PC-9 (cell line): Measurements from ENCODE around the gene PITPNM2.

Experiments used
- EZH2 ChIP-seq: fragments of 200-600 bp; sonication (generic); IDR thresholded peaks from 2 replicates; pipeline ENCODE4 v1.8.0; 2017; ENCODE audit warnings: antibody characterized with exemption, low read depth
- TF ChIP-seq, protein P1 (sequence below): fragments of 200-600 bp; sonication (generic); conservative IDR thresholded peaks from 2 replicates; pipeline ENCODE4 v1.6.1; 2017; ENCODE audit warnings: mixed run types, antibody characterized with exemption, mild to moderate bottlenecking, moderate library complexity

DNA sequence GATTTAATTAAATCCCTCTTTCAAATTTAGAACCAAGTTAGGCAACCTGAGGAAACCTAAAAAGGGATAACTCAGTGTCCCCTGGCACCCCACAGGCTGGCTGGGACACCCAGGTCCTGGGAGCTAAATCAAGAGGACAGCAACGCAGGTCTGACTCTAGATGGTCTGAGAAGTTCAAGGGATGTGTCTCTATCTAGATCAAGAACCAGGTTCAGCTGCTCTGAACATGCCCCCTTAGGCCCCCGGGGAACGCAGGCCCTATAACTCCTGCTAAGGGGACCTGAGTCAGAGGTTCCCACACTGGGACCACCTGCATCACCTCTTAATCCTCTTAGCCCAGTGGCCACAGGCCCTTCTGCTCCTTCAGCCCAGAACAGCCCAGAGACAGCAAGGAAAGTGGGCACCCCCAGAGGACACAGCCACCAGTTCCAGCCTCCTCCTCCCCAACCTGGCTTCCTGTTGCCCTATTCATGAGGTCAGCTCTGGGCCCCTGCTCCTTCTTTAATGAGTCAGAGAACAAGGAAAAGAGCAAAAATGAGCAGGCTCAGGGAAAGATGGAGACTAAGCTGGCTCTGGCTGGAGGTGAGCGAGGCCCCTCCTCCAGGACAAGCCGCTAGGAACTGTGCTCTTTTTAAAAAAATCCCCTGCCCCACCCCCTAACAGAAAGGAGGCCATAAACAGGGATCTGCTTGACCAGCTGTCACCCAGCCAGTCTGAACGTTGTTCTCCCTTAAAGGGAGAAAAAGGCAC lies 10.8 kb downstream of the PITPNM2 start:
- TF ChIP-seq, protein P1, sequence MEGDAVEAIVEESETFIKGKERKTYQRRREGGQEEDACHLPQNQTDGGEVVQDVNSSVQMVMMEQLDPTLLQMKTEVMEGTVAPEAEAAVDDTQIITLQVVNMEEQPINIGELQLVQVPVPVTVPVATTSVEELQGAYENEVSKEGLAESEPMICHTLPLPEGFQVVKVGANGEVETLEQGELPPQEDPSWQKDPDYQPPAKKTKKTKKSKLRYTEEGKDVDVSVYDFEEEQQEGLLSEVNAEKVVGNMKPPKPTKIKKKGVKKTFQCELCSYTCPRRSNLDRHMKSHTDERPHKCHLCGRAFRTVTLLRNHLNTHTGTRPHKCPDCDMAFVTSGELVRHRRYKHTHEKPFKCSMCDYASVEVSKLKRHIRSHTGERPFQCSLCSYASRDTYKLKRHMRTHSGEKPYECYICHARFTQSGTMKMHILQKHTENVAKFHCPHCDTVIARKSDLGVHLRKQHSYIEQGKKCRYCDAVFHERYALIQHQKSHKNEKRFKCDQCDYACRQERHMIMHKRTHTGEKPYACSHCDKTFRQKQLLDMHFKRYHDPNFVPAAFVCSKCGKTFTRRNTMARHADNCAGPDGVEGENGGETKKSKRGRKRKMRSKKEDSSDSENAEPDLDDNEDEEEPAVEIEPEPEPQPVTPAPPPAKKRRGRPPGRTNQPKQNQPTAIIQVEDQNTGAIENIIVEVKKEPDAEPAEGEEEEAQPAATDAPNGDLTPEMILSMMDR, result no peak
- no peak for TF ChIP-seq EZH2
